Body of pancreas (tissue), 4 donors: ENCODE results near the gene KLHL13. TPM values are rescaled to one million over a fixed set of nuclear protein-coding genes. Genes with fewer than 3 reads are reported as not detected.
A peak's percentile ranks its signal among the peaks of the same experiment; 100 is the strongest.

Source experiments
- ATAC-seq: fragments of 150-250 bp; one replicate; pipeline ENCODE4 v1.9.1; 2016
- DNase-seq, 4 donors: peaks; one replicate each; pipeline ENCODE4 v3.0.0-alpha.2; 2019
- H3K27ac ChIP-seq, 4 donors: fragments of 200-600 bp; sonication (generic); 1 replicate in 3 of 4; 2 replicates in 1 of 4; pipeline versions ENCODE4 v1.5.1 to v1.6.1; 2016 to 2019; ENCODE audit warnings: mild to moderate bottlenecking in 1 of 4, mixed read lengths in 1 of 4, moderate library complexity in 1 of 4
- H3K27me3 ChIP-seq, 2 donors: fragments of 200-600 bp; sonication (generic); one replicate each; pipeline ENCODE4 v1.6.0; 2016; ENCODE audit warnings: mild to moderate bottlenecking in 1 of 2
- H3K36me3 ChIP-seq, 2 donors: fragments of 200-600 bp; sonication (generic); replicated peaks in 1 of 2; 2 replicates each; pipeline ENCODE4 v1.5.1; 2016; ENCODE audit warnings: low read depth in 2 of 2; ENCODE audit not compliant: insufficient read depth in 1 of 2
- H3K4me1 ChIP-seq: fragments of 200-600 bp; sonication (generic); one replicate; pipeline ENCODE4 v1.6.0; 2016
- H3K4me3 ChIP-seq, 2 donors: fragments of 200-600 bp; sonication (generic); 1 replicate in 1 of 2; 2 replicates in 1 of 2; pipeline ENCODE4 v1.5.1; 2016 to 2019
- H3K9me3 ChIP-seq, 3 donors: fragments of 200-600 bp; sonication (generic); 1 replicate in 2 of 3; 2 replicates in 1 of 3; pipeline ENCODE4 v1.5.1; 2016
- CTCF ChIP-seq, 7 experiments: fragments of 450-650 bp in 4 of 7; fragments of 200-600 bp in 3 of 7; sonication (generic) in 3 of 7; IDR thresholded peaks; one replicate each; pipeline ENCODE4 v1.5.1; 2016 to 2019; ENCODE audit warnings: antibody characterized with exemption in 7 of 7
- POLR2A ChIP-seq, 3 donors: fragments of 450-650 bp; IDR thresholded peaks; one replicate each; pipeline ENCODE4 v1.6.1; 2016; ENCODE audit warnings: antibody characterized with exemption in 3 of 3, mild to moderate bottlenecking in 2 of 3
- WGBS, 2 donors: methylation state at CpG; one replicate each; pipeline ENCODE4 v1.1.5; 2017; 5-methylcytosine and 5-hydroxymethylcytosine counted together
- intact Hi-C: fragments of 100-400 bp; cut with DNase I; formaldehyde crosslinking; loops from one replicate; pipeline ENCODE4 v1.15.1; 2023
- total RNA-seq, 2 donors: library from RNA; depleted of rRNA; stranded (reverse); fragments of >200 nt; gene quantifications; one replicate each; pipeline ENCODE4 v1.1.0, GENCODE V29; 2016

KLHL13 gene
- total RNA-seq, result 1 to 10 TPM; 3.0 to 3.4 TPM

- TF ChIP-seq POLR2A (IDR thresholded peaks at IDR 0.05) (peak in 1 of 3 donors; percentile 44), CTCF (IDR thresholded peaks at IDR 0.05) (no peak)
- Histone ChIP-seq H3K4me1 (peaks cover 4% of the 10 kb centered on the region), H3K4me3 (peak within 1 kb of the TSS; percentile 27 to 28), H3K36me3 (no peaks in the 10 kb centered on the region), H3K27ac (peak within 1 kb of the TSS; percentile 57 to 81 (median 73)), H3K27me3 (no peaks in the 10 kb centered on the region), H3K9me3 (no peaks in the 10 kb centered on the region)
- intact Hi-C loops, result no loop called here
- 2 to 38% methylated on average over 1 to 26 of the region's 42 CpGs for WGBS, 2 donors
- ATAC-seq (peak; percentile 90), DNase-seq (peak; percentile 42 to 60 (median 54))
Measured at GRCh38 chrX:118116713-118117550, at the start of gene KLHL13. Gene KLHL13 (minus strand): TSS chrX:118116810. CDS start chrX:118028473, 88,337 bp downstream.

- TF ChIP-seq CTCF (IDR thresholded peaks at IDR 0.05) (no peak), POLR2A (IDR thresholded peaks at IDR 0.05) (no peak)
- no peaks in the 10 kb centered on the region for H3K9me3 ChIP-seq
- no peak overlapping the region for H3K27ac ChIP-seq
- intact Hi-C loops, result no loop called here
- H3K4me1 ChIP-seq, result no peaks in the 10 kb centered on the region
- H3K4me3 ChIP-seq, result no peak overlapping the region
- WGBS, 2 donors, result 100% methylated on average over 1 of the region's 1 CpG
- no peak for ATAC-seq
- no peaks in the 10 kb centered on the region for H3K27me3 ChIP-seq
- DNase-seq, result no peak
- H3K36me3 ChIP-seq, result no peaks in the 10 kb centered on the region
Measured at GRCh38 chrX:118164138-118164537, 47.5 kb upstream of the KLHL13 start.

- 77 to 83% methylated on average over 6 to 7 of the region's 7 CpGs for WGBS, 2 donors
- Histone ChIP-seq H3K4me1 (peaks cover 9% of the 10 kb centered on the region), H3K36me3 (no peaks in the 10 kb centered on the region), H3K9me3 (no peaks in the 10 kb centered on the region), H3K27ac (peak overlapping the region in 1 of 4 donors; percentile 26), H3K4me3 (no peak overlapping the region), H3K27me3 (no peaks in the 10 kb centered on the region)
- ATAC-seq (no peak), DNase-seq (no peak)
- TF ChIP-seq CTCF (IDR thresholded peaks at IDR 0.05) (no peak), POLR2A (IDR thresholded peaks at IDR 0.05) (no peak)
- intact Hi-C loops, result no loop called here
Measured at GRCh38 chrX:118156953-118157608, 40.5 kb upstream of the KLHL13 start.

GRCh38 chrX:118156254-118156952, 39.8 kb upstream of the KLHL13 start:
- intact Hi-C loops, result no loop called here
- Histone ChIP-seq H3K36me3 (no peaks in the 10 kb centered on the region), H3K4me3 (no peak overlapping the region), H3K9me3 (no peaks in the 10 kb centered on the region), H3K4me1 (peaks cover 9% of the 10 kb centered on the region), H3K27me3 (no peaks in the 10 kb centered on the region), H3K27ac (peak overlapping the region in 2 of 4 donors; percentile 26 to 41)
- 18 to 19% methylated on average over 5 to 6 of the region's 6 CpGs for WGBS, 2 donors
- ATAC-seq, result peak; percentile 59
- peak in 1 of 4 donors; percentile 2 for DNase-seq
- no peak for TF ChIP-seq CTCF (IDR thresholded peaks at IDR 0.05)
- no peak for TF ChIP-seq POLR2A (IDR thresholded peaks at IDR 0.05)
